A673 (cell line): ENCODE measurements around the gene ADRB2. TPM values are rescaled to one million over a fixed set of nuclear protein-coding genes. Genes with fewer than 3 reads are reported as not detected.

ENCODE experiments used
- BruUV-seq: library from RNA; stranded (reverse); fragments of 400-500 nt; replicated peaks from 2 replicates; lab custom pipeline; 2021; lab: Mats Ljungman, UMichigan
- CTCF ChIA-PET: fragments of 300-600 bp; sonication (Branson Sonifier 250); formaldehyde crosslinking; loops from one replicate; lab custom pipeline; 2022; ENCODE audit warnings: antibody characterized with exemption; lab: Charles Lee
- POLR2A ChIA-PET: fragments of 300-600 bp; sonication (Branson Sonifier 250); formaldehyde crosslinking; loops from one replicate; lab custom pipeline; 2022; ENCODE audit warnings: antibody characterized with exemption; ENCODE audit not compliant: low non-redundant PET; lab: Charles Lee
- DNase-seq: peaks from one replicate; pipeline ENCODE4 v3.0.0-alpha.2; 2015; ENCODE audit warnings: low spot score
- H3K27ac ChIP-seq: fragments of 200-600 bp; sonication (generic); 2 replicates; pipeline ENCODE4 v1.5.1; 2016; ENCODE audit warnings: mixed run types, low read depth, mild to moderate bottlenecking, mixed read lengths, antibody characterized with exemption, low read length; ENCODE audit not compliant: poor library complexity, severe bottlenecking
- H3K27me3 ChIP-seq: fragments of 200-600 bp; sonication (generic); replicated peaks from 2 replicates; pipeline ENCODE4 v1.6.1; 2017; ENCODE audit warnings: mixed run types, low read depth, mild to moderate bottlenecking, mixed read lengths, antibody characterized with exemption, low read length; ENCODE audit not compliant: insufficient read depth, poor library complexity
- H3K36me3 ChIP-seq: fragments of 200-600 bp; sonication (generic); 2 replicates; pipeline ENCODE4 v1.6.1; 2016; ENCODE audit warnings: mixed run types, mild to moderate bottlenecking, mixed read lengths, antibody characterized with exemption, low read length; ENCODE audit not compliant: insufficient read depth, poor library complexity, severe bottlenecking
- H3K4me1 ChIP-seq: fragments of 200-600 bp; sonication (generic); 2 replicates; pipeline ENCODE4 v1.6.1; 2017; ENCODE audit warnings: mixed run types, mild to moderate bottlenecking, mixed read lengths, antibody characterized with exemption, low read length; ENCODE audit not compliant: insufficient read depth, poor library complexity, severe bottlenecking
- H3K4me3 ChIP-seq: fragments of 200-600 bp; sonication (generic); 2 replicates; pipeline ENCODE4 v1.5.1; 2016; ENCODE audit warnings: low read depth, mixed run types, mild to moderate bottlenecking, mixed read lengths, low read length; ENCODE audit not compliant: poor library complexity, severe bottlenecking
- H3K9me3 ChIP-seq: fragments of 200-600 bp; sonication (generic); 2 replicates; pipeline ENCODE4 v1.6.1; 2016; ENCODE audit warnings: mixed run types, low read depth, mild to moderate bottlenecking, mixed read lengths, antibody characterized with exemption, low read length; ENCODE audit not compliant: poor library complexity, severe bottlenecking
- EZH2 ChIP-seq: fragments of 200-600 bp; sonication (generic); IDR thresholded peaks from 2 replicates; pipeline ENCODE4 v1.6.1; 2017; ENCODE audit warnings: borderline replicate concordance, low read depth, mild to moderate bottlenecking, mixed read lengths, antibody characterized with exemption, low read length; ENCODE audit not compliant: poor library complexity, severe bottlenecking
- intact Hi-C: fragments of 100-400 bp; cut with micrococcal nuclease; formaldehyde crosslinking; loops from one replicate; pipeline ENCODE4 v1.10.0; 2022; ENCODE audit not compliant: unreplicated experiment
- total RNA-seq: library from RNA; stranded (reverse); gene quantifications from 2 replicates; pipeline ENCODE4 v1.2.3, GENCODE V29; 2021
- TF ChIP-seq, protein P1 (sequence below): fragments of 300-800, 200-600 bp; sonication (generic); conservative IDR thresholded peaks from 2 replicates; pipeline ENCODE4 v1.5.1; 2017; ENCODE audit warnings: low read depth, mild to moderate bottlenecking, antibody characterized with exemption, low read length, moderate library complexity, mixed read lengths

The ADRB2 gene
- total RNA-seq, 1 experiment from 2014 or later, result not detected

DNA sequence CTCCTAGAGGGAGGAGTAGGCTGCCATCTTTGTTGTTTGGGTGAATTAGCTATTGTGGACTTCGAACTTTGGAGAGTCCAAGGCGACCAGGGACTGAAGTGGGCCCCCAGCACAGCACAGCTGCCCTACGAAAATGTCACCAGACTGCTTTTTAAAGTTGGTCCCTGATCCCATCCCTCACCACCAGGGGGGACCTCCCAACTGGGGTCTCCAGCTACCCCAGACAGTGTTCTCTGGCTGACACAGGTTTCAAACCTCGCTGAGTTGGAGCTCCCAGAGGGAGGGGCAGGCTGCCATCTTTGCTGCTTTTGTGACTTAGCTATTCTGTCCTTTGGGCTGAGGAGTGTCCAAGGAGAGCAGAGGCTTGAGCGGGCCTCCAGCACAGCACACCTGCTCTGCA is 45.7 kb upstream of the ADRB2 start:
- TF ChIP-seq, protein P1, sequence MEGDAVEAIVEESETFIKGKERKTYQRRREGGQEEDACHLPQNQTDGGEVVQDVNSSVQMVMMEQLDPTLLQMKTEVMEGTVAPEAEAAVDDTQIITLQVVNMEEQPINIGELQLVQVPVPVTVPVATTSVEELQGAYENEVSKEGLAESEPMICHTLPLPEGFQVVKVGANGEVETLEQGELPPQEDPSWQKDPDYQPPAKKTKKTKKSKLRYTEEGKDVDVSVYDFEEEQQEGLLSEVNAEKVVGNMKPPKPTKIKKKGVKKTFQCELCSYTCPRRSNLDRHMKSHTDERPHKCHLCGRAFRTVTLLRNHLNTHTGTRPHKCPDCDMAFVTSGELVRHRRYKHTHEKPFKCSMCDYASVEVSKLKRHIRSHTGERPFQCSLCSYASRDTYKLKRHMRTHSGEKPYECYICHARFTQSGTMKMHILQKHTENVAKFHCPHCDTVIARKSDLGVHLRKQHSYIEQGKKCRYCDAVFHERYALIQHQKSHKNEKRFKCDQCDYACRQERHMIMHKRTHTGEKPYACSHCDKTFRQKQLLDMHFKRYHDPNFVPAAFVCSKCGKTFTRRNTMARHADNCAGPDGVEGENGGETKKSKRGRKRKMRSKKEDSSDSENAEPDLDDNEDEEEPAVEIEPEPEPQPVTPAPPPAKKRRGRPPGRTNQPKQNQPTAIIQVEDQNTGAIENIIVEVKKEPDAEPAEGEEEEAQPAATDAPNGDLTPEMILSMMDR, result no peak
- no peak for TF ChIP-seq EZH2
- POLR2A ChIA-PET, result no interaction called here
- Histone ChIP-seq H3K36me3 (no peaks in the 10 kb centered on the region), H3K4me3 (no peak overlapping the region), H3K4me1 (no peaks in the 10 kb centered on the region), H3K27me3 (peaks cover 12% of the 10 kb centered on the region), H3K9me3 (no peaks in the 10 kb centered on the region), H3K27ac (no peak overlapping the region)
- CTCF ChIA-PET, result no interaction called here
- intact Hi-C loops, result no loop called here
- no TSS peak for BruUV-seq
- no peak for DNase-seq

DNA sequence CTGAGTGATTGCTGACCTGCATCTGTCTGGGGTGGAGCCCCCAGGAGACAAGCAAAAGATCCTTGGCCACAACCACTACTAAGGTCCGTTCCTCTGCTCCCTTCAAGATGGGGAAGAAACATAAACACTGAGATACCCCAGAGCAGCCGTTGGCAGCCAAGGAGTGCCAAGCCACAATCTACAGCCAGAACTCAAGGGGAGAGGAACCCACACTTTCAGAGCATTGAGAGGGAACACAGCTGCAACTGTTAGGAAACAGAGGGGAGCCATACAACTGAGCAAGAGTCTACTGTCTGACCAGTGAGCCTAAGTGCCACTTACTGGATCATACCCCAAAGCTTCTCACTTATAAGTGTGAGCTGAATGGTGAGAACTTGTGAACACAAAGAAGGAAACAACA is 44.6 kb upstream of the ADRB2 start:
- POLR2A ChIA-PET, result no interaction called here
- no TSS peak for BruUV-seq
- Histone ChIP-seq H3K27ac (no peak overlapping the region), H3K9me3 (no peaks in the 10 kb centered on the region), H3K27me3 (peaks cover 18% of the 10 kb centered on the region), H3K4me3 (no peak overlapping the region), H3K4me1 (no peaks in the 10 kb centered on the region), H3K36me3 (no peaks in the 10 kb centered on the region)
- CTCF ChIA-PET, result no interaction called here
- TF ChIP-seq, protein P1, result no peak
- no peak for TF ChIP-seq EZH2
- no peak for DNase-seq
- intact Hi-C loops, result no loop called here

DNA sequence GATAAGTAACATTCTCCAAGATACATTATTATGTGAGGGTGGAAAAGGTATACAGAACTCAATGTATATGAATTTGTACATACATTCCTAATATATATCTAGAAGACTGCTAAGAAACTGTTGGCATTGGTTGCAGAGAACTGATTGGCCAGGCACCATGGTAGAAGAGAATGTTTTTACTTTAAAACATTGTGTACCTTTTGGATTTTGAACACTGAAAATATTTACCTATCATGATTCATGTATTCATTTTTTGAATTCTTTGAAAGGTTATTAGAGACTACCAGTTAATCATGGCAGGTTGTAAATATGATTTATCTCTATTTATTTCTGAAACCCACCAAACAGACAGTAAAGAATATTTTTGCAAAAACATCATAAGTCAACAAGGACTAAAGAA is 41.2 kb upstream of the ADRB2 start:
- no peaks in the 10 kb centered on the region for H3K4me1 ChIP-seq
- BruUV-seq, result no TSS peak
- CTCF ChIA-PET, result no interaction called here

More for the DNA sequence above, 41.2 kb upstream of the ADRB2 start:
- POLR2A ChIA-PET, result no interaction called here
- TF ChIP-seq EZH2, result no peak
- TF ChIP-seq, protein P1, result no peak
- Histone ChIP-seq H3K4me3 (no peak overlapping the region), H3K27ac (no peak overlapping the region), H3K36me3 (no peaks in the 10 kb centered on the region), H3K27me3 (peaks cover 13% of the 10 kb centered on the region), H3K9me3 (no peaks in the 10 kb centered on the region)
- no peak for DNase-seq
- intact Hi-C loops, result no loop called here
